GM12864 (cell line): ENCODE results near the gene CKAP4.
A peak's percentile ranks its signal among the peaks of the same experiment; 100 is the strongest.

Experiments used
- DNase-seq: peaks from one replicate; pipeline ENCODE4 v3.0.0-alpha.2; 2011; ENCODE audit warnings: low read depth
- H3K4me3 ChIP-seq: 2 replicates; pipeline ENCODE4 v1.5.1; 2011; ENCODE audit warnings: mild to moderate bottlenecking, low read depth, low read length, control low read depth
- CTCF ChIP-seq: IDR thresholded peaks from 2 replicates; pipeline ENCODE4 v1.5.1; 2011; ENCODE audit warnings: low read depth, mild to moderate bottlenecking, moderate library complexity, low read length, control low read depth, inconsistent platforms; ENCODE audit errors: missing control alignments

The CKAP4 gene, protein sequence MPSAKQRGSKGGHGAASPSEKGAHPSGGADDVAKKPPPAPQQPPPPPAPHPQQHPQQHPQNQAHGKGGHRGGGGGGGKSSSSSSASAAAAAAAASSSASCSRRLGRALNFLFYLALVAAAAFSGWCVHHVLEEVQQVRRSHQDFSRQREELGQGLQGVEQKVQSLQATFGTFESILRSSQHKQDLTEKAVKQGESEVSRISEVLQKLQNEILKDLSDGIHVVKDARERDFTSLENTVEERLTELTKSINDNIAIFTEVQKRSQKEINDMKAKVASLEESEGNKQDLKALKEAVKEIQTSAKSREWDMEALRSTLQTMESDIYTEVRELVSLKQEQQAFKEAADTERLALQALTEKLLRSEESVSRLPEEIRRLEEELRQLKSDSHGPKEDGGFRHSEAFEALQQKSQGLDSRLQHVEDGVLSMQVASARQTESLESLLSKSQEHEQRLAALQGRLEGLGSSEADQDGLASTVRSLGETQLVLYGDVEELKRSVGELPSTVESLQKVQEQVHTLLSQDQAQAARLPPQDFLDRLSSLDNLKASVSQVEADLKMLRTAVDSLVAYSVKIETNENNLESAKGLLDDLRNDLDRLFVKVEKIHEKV

GRCh38 chr12:106247674-106248311, at the start of gene CKAP4:
Gene CKAP4, minus strand, starts transcription at chr12:106248020. Its CDS starts 169 bp downstream, at chr12:106247851.
- no peak for TF ChIP-seq CTCF
- peak within 1 kb of the TSS; percentile 91 for H3K4me3 ChIP-seq

GRCh38 chr12:106297075-106297474, 49.3 kb upstream of the CKAP4 start:
- DNase-seq, result no peak
- TF ChIP-seq CTCF, result no peak

More at GRCh38 chr12:106247674-106248311, at the start of gene CKAP4:
- no peak for DNase-seq

GRCh38 chr12:106296179-106296877, 48.5 kb upstream of the CKAP4 start:
- no peak for DNase-seq
- no peak for TF ChIP-seq CTCF

More at GRCh38 chr12:106297075-106297474, 49.3 kb upstream of the CKAP4 start:
- no peak overlapping the region for H3K4me3 ChIP-seq

GRCh38 chr12:106292339-106292738, 44.5 kb upstream of the CKAP4 start:
- DNase-seq, result no peak
- no peak for TF ChIP-seq CTCF
- H3K4me3 ChIP-seq, result no peak overlapping the region

More at GRCh38 chr12:106296179-106296877, 48.5 kb upstream of the CKAP4 start:
- H3K4me3 ChIP-seq, result no peak overlapping the region

DNA sequence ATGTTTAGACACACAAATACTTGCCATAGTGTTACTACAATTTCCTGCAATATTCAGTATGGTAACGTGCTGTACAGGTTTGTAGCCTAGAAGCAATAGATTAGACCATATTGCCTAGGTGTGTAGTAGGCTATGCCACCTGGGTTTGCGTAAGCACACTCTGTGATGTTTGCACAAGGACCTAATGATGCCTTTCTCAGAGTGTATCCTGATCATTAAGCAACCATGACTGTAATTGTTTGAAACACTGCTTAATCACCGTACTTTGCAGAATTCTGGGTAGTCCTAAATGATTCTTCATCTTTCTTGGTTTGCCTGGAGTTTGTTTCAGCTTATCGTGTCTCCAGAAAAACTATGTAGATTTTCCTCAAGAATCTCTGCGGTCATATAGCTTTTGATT, 43.5 kb upstream of the CKAP4 start:
- H3K4me3 ChIP-seq, result no peak overlapping the region
- no peak for DNase-seq
- TF ChIP-seq CTCF, result no peak

DNA sequence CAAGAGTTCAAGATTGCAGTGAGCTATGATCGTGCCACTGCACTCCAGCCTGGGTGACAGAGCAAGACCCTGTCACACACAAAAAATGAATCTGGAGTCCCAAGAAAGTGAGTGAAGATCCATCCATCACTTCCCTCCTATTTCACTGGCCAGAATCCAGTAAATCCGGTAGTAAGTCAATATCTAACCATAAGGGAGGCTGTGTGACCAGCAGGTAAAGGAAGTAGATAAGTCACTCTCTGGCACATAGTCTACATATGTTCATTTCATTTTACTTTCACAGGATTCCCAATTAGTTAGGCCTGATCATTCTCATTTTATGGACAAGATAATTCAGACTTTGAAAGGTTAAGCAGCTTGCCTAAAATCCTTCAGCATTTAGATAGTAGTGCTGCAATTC, 42.8 kb upstream of the CKAP4 start:
- no peak overlapping the region for H3K4me3 ChIP-seq
- no peak for DNase-seq
- no peak for TF ChIP-seq CTCF
